Measurements from ENCODE around the gene PIP5K1B.

- TF ChIP-seq YY1 (IDR thresholded peaks at IDR 0.05; ENCODE audit: insufficient read depth, insufficient read length) (no peak), SUZ12 (IDR thresholded peaks at IDR 0.05; ENCODE audit: extremely low read depth, insufficient read depth, insufficient read length) (no peak)
These were observed 154.3 kb downstream of the PIP5K1B start for GRCh38 chr9:68859347-68859746.

Measured in NT2/D1 (cell line).